IPS DF 6.9 (cell line): ENCODE measurements around the gene FOXN1.
"Not testable (repeated sequence)": the region's sequence is repeated elsewhere in the genome, so short reads cannot be mapped to it uniquely, and the experiment has no call there.

Experiments
- DNase-seq: peaks from one replicate; pipeline ENCODE4 v3.0.0-alpha.2; 2013; ENCODE audit warnings: low read depth, low spot score
- H3K27ac ChIP-seq: one replicate; pipeline ENCODE4 v1.5.1; 2013; ENCODE audit warnings: low read length, control low read depth
- H3K27me3 ChIP-seq: 2 replicates; pipeline ENCODE4 v1.6.1; 2013; ENCODE audit warnings: mild to moderate bottlenecking, low read length; ENCODE audit not compliant: control insufficient read depth, insufficient read depth
- H3K36me3 ChIP-seq: 2 replicates; pipeline ENCODE4 v1.6.1; 2013; ENCODE audit warnings: low read length; ENCODE audit not compliant: control insufficient read depth, insufficient read depth
- H3K4me1 ChIP-seq: 2 replicates; pipeline ENCODE4 v1.6.1; 2013; ENCODE audit warnings: low read length; ENCODE audit not compliant: control insufficient read depth, insufficient read depth
- H3K4me3 ChIP-seq: 2 replicates; pipeline ENCODE4 v1.5.1; 2013; ENCODE audit warnings: mild to moderate bottlenecking, low read length
- H3K9me3 ChIP-seq: 2 replicates; pipeline ENCODE4 v1.6.1; 2013; ENCODE audit warnings: low read length, inconsistent platforms; ENCODE audit not compliant: control insufficient read depth, insufficient read depth
- WGBS: extraction: QIAGEN DNeasy Blood & Tissue Kit; methylation state at CpG from one replicate; pipeline ENCODE4 v1.1.7; 2013; ENCODE audit warnings: mixed read lengths, missing lambda C conversion rate; ENCODE audit not compliant: insufficient read length, insufficient coverage; 5-methylcytosine and 5-hydroxymethylcytosine counted together

Gene FOXN1

DNA sequence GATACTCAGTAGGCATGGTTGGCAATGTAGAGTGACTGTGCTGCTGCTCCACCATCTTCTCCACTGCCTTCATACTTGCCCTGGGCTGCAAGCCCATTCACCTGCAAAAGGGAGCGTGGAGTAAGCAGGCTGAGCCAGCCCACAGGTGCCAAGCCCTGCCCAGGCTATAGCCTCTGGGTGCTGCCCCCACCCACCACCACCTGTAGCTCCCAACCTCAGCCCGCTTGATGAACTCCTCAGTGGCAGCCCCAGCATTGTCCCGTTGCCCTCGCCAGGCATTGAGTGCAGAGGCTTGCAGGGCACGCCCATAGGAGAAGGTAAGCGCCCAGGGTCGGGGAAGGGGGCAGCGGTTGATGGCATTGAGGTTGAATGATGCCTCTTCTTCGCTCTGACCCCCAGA is 67.4 kb downstream of the FOXN1 start:
- no peaks in the 10 kb centered on the region for H3K9me3 ChIP-seq
- H3K4me3 ChIP-seq: no peak overlapping the region
- no CpG with 5 or more reads among the region's 9 CpGs for WGBS
- H3K4me1 ChIP-seq: peaks cover 4% of the 10 kb centered on the region; the same call in 1 of the 2 replicates
- no peak for DNase-seq
- no peak overlapping the region for H3K27ac ChIP-seq
- peaks cover 5% of the 10 kb centered on the region; the same call in 1 of the 2 replicates for H3K36me3 ChIP-seq
- H3K27me3 ChIP-seq: no peaks in the 10 kb centered on the region

- no peak for DNase-seq
- Histone ChIP-seq H3K27ac (no peak overlapping the region), H3K36me3 (peaks cover 10% of the 10 kb centered on the region; the same call in 1 of the 2 replicates), H3K4me3 (no peak overlapping the region), H3K27me3 (no peaks in the 10 kb centered on the region), H3K9me3 (no peaks in the 10 kb centered on the region), H3K4me1 (peaks cover 4% of the 10 kb centered on the region; the same call in 1 of the 2 replicates)
- no CpG with 5 or more reads among the region's 6 CpGs for WGBS
Measured at GRCh38 chr17:28573966-28574480, 67.9 kb downstream of the FOXN1 start.

GRCh38 chr17:28574526-28574925 is 68.4 kb downstream of the FOXN1 start:
- no CpG with 5 or more reads among the region's 7 CpGs for WGBS
- Histone ChIP-seq H3K36me3 (peaks cover 15% of the 10 kb centered on the region; the same call in 1 of the 2 replicates), H3K4me1 (peaks cover 4% of the 10 kb centered on the region; the same call in 1 of the 2 replicates), H3K27me3 (no peaks in the 10 kb centered on the region), H3K4me3 (no peak overlapping the region), H3K27ac (no peak overlapping the region), H3K9me3 (no peaks in the 10 kb centered on the region)
- no peak for DNase-seq

GRCh38 chr17:28575126-28575795 is 69.1 kb downstream of the FOXN1 start:
- Histone ChIP-seq H3K27me3 (no peaks in the 10 kb centered on the region), H3K4me3 (no peak overlapping the region)
- WGBS: no CpG with 5 or more reads among the region's 14 CpGs

DNA sequence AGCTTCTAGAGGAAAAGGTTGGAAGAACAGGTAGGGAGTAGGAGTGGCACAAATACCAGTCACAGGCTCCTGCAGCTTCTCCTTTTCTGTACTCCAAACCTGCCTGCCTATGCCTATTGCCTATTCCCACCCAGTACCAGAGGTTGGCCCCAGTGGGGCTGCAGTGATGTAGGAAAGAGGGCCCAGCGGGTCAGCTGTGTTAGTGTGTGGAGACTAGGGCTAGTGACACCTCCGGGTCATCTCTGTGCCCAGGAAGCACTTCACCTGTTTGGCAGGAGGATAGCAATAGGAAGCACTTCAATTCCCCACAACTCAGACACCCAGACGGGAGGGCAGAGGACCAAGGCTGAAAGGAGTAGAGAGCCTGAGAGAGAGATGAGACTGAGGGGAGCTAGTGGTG is 69.9 kb downstream of the FOXN1 start:
- H3K27ac ChIP-seq, H3K4me1 ChIP-seq, H3K4me3 ChIP-seq, H3K9me3 ChIP-seq, H3K27me3 ChIP-seq, DNase-seq: not testable (repeated sequence)
- no CpG with 5 or more reads among the region's 3 CpGs for WGBS
- peaks cover 19% of the 10 kb centered on the region; the same call in 1 of the 2 replicates for H3K36me3 ChIP-seq

More at GRCh38 chr17:28575126-28575795, 69.1 kb downstream of the FOXN1 start:
- H3K36me3 ChIP-seq: peaks cover 19% of the 10 kb centered on the region; the same call in 1 of the 2 replicates
- H3K27ac ChIP-seq: no peak overlapping the region
- peaks cover 4% of the 10 kb centered on the region; the same call in 1 of the 2 replicates for H3K4me1 ChIP-seq
- DNase-seq: no peak
- H3K9me3 ChIP-seq: no peaks in the 10 kb centered on the region

GRCh38 chr17:28576758-28577465 is 70.8 kb downstream of the FOXN1 start, which contains the start of gene ALDOC:
ALDOC (minus strand) TSS chr17:28576895; CDS start chr17:28575532, 1,363 bp downstream.
- H3K27ac ChIP-seq: no peak within 1 kb of the TSS
- no peaks in the 10 kb centered on the region for H3K9me3 ChIP-seq
- peaks cover 4% of the 10 kb centered on the region; the same call in 1 of the 2 replicates for H3K4me1 ChIP-seq
- no CpG with 5 or more reads among the region's 26 CpGs for WGBS
- peaks cover 19% of the 10 kb centered on the region; the same call in 1 of the 2 replicates for H3K36me3 ChIP-seq
- peak; percentile 93 for DNase-seq
- H3K27me3 ChIP-seq: no peaks in the 10 kb centered on the region
- H3K4me3 ChIP-seq: peak within 1 kb of the TSS; percentile 22; the same call in 1 of the 2 replicates

DNA sequence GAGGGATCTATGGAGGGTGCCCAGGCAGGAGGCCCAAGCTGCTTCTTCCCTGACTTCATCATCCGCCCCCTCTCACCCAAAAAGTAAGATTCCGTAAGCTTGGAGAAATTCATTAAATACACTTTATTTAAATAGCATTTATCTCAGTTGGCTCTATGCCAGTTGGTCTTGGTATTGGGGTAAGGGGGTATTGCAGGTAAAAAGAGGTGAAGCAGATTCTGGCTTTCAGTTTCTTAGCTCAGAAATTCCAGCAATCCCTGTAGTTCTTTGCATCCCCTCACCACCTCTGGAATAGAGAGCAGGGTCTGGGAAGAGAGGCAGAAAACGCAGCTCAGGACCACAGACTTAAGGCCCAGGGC is 71.3 kb downstream of the FOXN1 start:
- no peak overlapping the region for H3K27ac ChIP-seq
- no peak for DNase-seq
- H3K27me3 ChIP-seq: no peaks in the 10 kb centered on the region
- H3K4me3 ChIP-seq: no peak overlapping the region
- peaks cover 24% of the 10 kb centered on the region; the same call in 1 of the 2 replicates for H3K36me3 ChIP-seq
- H3K4me1 ChIP-seq: peaks cover 4% of the 10 kb centered on the region; the same call in 1 of the 2 replicates
- WGBS: no CpG with 5 or more reads among the region's 3 CpGs
- H3K9me3 ChIP-seq: no peaks in the 10 kb centered on the region

- no peak overlapping the region for H3K4me3 ChIP-seq
- DNase-seq: no peak
- no peaks in the 10 kb centered on the region for H3K27me3 ChIP-seq
- H3K36me3 ChIP-seq: peaks cover 33% of the 10 kb centered on the region; the same call in 1 of the 2 replicates
- no peaks in the 10 kb centered on the region for H3K9me3 ChIP-seq
- H3K4me1 ChIP-seq: peaks cover 4% of the 10 kb centered on the region; the same call in 1 of the 2 replicates
- WGBS: no CpG with 5 or more reads among the region's 8 CpGs
- no peak overlapping the region for H3K27ac ChIP-seq
Measured at GRCh38 chr17:28578246-28579195, 72.4 kb downstream of the FOXN1 start.

DNA sequence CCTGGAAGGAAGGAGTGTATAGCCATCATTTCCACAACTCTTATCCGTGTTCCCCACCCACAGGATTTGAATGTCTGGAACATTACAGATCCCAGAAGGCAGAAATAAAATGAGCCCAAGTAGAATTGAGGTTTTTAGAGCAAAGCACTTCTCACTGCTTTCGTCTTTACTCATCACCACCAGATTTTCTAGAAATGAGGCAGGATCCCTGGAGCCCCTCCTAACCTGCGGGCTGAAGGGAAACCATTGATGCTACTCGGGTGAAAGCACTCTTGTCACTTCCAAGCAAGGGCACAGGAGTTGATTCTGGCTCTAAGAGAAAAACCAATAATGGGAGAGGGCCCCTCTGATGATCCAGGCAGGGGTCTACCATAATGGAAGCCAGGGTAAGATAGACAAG is 73.4 kb downstream of the FOXN1 start:
- whole genome bisulfite sequencing: no CpG with 5 or more reads among the region's 4 CpGs
- Histone ChIP-seq H3K27me3 (no peaks in the 10 kb centered on the region), H3K4me3 (no peak overlapping the region), H3K9me3 (no peaks in the 10 kb centered on the region), H3K4me1 (peaks cover 4% of the 10 kb centered on the region; the same call in 1 of the 2 replicates), H3K27ac (no peak overlapping the region), H3K36me3 (peaks cover 43% of the 10 kb centered on the region)
- DNase-seq: no peak
